Gastrocnemius medialis (tissue), 4 donors: ENCODE data around the gene PAPOLA. TPM values are rescaled to one million over a fixed set of nuclear protein-coding genes. Genes with fewer than 3 reads are reported as not detected.

Experiments
- ATAC-seq, 2 donors: fragments of 150-250 bp; one replicate each; pipeline ENCODE4 v1.9.1; 2016
- DNase-seq, 2 donors: peaks; one replicate each; pipeline ENCODE4 v3.0.0-alpha.2; 2019
- H3K27ac ChIP-seq, 4 donors: fragments of 200-600 bp; sonication (generic); 1 replicate in 1 of 4; 2 replicates in 3 of 4; pipeline ENCODE4 v1.5.1; 2016 to 2018; ENCODE audit warnings: mild to moderate bottlenecking in 2 of 4, moderate library complexity in 1 of 4
- H3K27me3 ChIP-seq, 3 donors: fragments of 200-600 bp; sonication (generic) in 2 of 3; 1 replicate in 1 of 3; 2 replicates in 2 of 3; pipeline versions ENCODE4 v1.5.1 to v1.6.0; 2016 to 2019; ENCODE audit warnings: mild to moderate bottlenecking in 1 of 3, moderate library complexity in 1 of 3
- H3K36me3 ChIP-seq, 2 donors: fragments of 200-600 bp; sonication (generic) in 1 of 2; one replicate each; pipeline ENCODE4 v1.5.1; 2017 to 2018
- H3K4me1 ChIP-seq, 2 donors: fragments of 200-600 bp; sonication (generic) in 1 of 2; one replicate each; pipeline ENCODE4 v1.5.1; 2016 to 2017; ENCODE audit warnings: mild to moderate bottlenecking in 2 of 2
- H3K4me3 ChIP-seq, 4 donors: fragments of 200-600 bp; sonication (generic) in 3 of 4; 1 replicate in 1 of 4; 2 replicates in 3 of 4; pipeline ENCODE4 v1.5.1; 2016 to 2019; ENCODE audit warnings: mild to moderate bottlenecking in 2 of 4
- H3K9me3 ChIP-seq, 3 donors: fragments of 200-600 bp; sonication (generic) in 2 of 3; 1 replicate in 1 of 3; 2 replicates in 2 of 3; pipeline ENCODE4 v1.5.1; 2016 to 2019
- CTCF ChIP-seq, 5 experiments: fragments of 450-650 bp in 3 of 5; fragments of 200-600 bp in 2 of 5; sonication (generic) in 2 of 5; IDR thresholded peaks in 4 of 5; conservative IDR thresholded peaks in 1 of 5; 1 replicate in 4 of 5; 2 replicates in 1 of 5; pipeline ENCODE4 v1.5.1; 2016 to 2019; ENCODE audit warnings: antibody characterized with exemption in 5 of 5, mild to moderate bottlenecking in 3 of 5, moderate library complexity in 3 of 5
- POLR2A ChIP-seq, 2 donors: fragments of 450-650 bp; IDR thresholded peaks; one replicate each; pipeline ENCODE4 v1.6.1; 2017; ENCODE audit warnings: antibody characterized with exemption in 2 of 2, mild to moderate bottlenecking in 2 of 2, moderate library complexity in 2 of 2
- in situ Hi-C, 4 donors: fragments of 200-750 bp; cut with MboI; loops; one replicate each; pipeline versions ENCODE4 v1.15.0 to v1.8.0; 2017; ENCODE audit warnings: low sequenced_read_pairs in 4 of 4
- intact Hi-C: fragments of 100-400 bp; cut with DNase I; formaldehyde crosslinking; loops from one replicate; pipeline ENCODE4 v1.15.1; 2023; ENCODE audit warnings: low total_unique reads
- total RNA-seq, 4 donors: library from RNA; depleted of rRNA; stranded (reverse); fragments of >200 nt; gene quantifications; one replicate each; pipeline versions ENCODE4 v1.1.0 to v1.2.3, GENCODE V29; 2016

The PAPOLA gene
- total RNA-seq, 4 donors from 2014 or later, result 41.5 to 66.4 (median 50.7) TPM

- no peak for DNase-seq
- Histone ChIP-seq H3K4me1 (no peaks in the 10 kb centered on the region), H3K9me3 (no peaks in the 10 kb centered on the region), H3K36me3 (no peaks in the 10 kb centered on the region), H3K4me3 (no peak overlapping the region), H3K27ac (no peak overlapping the region), H3K27me3 (no peaks in the 10 kb centered on the region)
- no peak for TF ChIP-seq POLR2A (IDR thresholded peaks at IDR 0.05)
- TF ChIP-seq CTCF (IDR thresholded peaks at IDR 0.05 in 4 of 5, conservative IDR thresholded peaks at IDR 0.05 in 1 of 5), result no peak
- intact Hi-C loops, result no loop called here
- no peak for ATAC-seq
- in situ Hi-C loops, result no loop called here
Observed at GRCh38 chr14:96479435-96480146, 22.6 kb upstream of the PAPOLA start.

- H3K4me3 ChIP-seq, result no peak overlapping the region
- TF ChIP-seq CTCF (IDR thresholded peaks at IDR 0.05 in 4 of 5, conservative IDR thresholded peaks at IDR 0.05 in 1 of 5), result no peak
- TF ChIP-seq POLR2A (IDR thresholded peaks at IDR 0.05), result no peak
- intact Hi-C loops, result no loop called here
Observed at GRCh38 chr14:96481731-96482314, 20.4 kb upstream of the PAPOLA start.

GRCh38 chr14:96482986-96483385, 19.2 kb upstream of the PAPOLA start:
- TF ChIP-seq CTCF (IDR thresholded peaks at IDR 0.05 in 4 of 5, conservative IDR thresholded peaks at IDR 0.05 in 1 of 5) (no peak), POLR2A (IDR thresholded peaks at IDR 0.05) (no peak)
- ATAC-seq (no peak), DNase-seq (no peak)
- Histone ChIP-seq H3K4me1 (no peaks in the 10 kb centered on the region), H3K9me3 (no peaks in the 10 kb centered on the region), H3K4me3 (no peak overlapping the region), H3K27me3 (no peaks in the 10 kb centered on the region), H3K27ac (no peak overlapping the region), H3K36me3 (no peaks in the 10 kb centered on the region)
- intact Hi-C loops, result no loop called here
- in situ Hi-C loops, result no loop called here

More at GRCh38 chr14:96481731-96482314, 20.4 kb upstream of the PAPOLA start:
- Histone ChIP-seq H3K9me3 (no peaks in the 10 kb centered on the region), H3K27me3 (no peaks in the 10 kb centered on the region), H3K36me3 (no peaks in the 10 kb centered on the region), H3K4me1 (no peaks in the 10 kb centered on the region), H3K27ac (no peak overlapping the region)
- in situ Hi-C loops, result no loop called here
- DNase-seq, result no peak
- ATAC-seq, result no peak

GRCh38 chr14:96484399-96484798, 17.8 kb upstream of the PAPOLA start:
- H3K9me3 ChIP-seq, result no peaks in the 10 kb centered on the region
- DNase-seq (no peak), ATAC-seq (no peak)
- no peaks in the 10 kb centered on the region for H3K36me3 ChIP-seq
- H3K4me3 ChIP-seq, result no peak overlapping the region
- no peaks in the 10 kb centered on the region for H3K27me3 ChIP-seq
- intact Hi-C loops, result no loop called here
- no peaks in the 10 kb centered on the region for H3K4me1 ChIP-seq
- TF ChIP-seq CTCF (IDR thresholded peaks at IDR 0.05 in 4 of 5, conservative IDR thresholded peaks at IDR 0.05 in 1 of 5), result no peak
- no peak for TF ChIP-seq POLR2A (IDR thresholded peaks at IDR 0.05)
- no peak overlapping the region for H3K27ac ChIP-seq
- in situ Hi-C loops, result no loop called here
